ENCODE measurements around the gene ADAMTS2. TPM values are rescaled to one million over a fixed set of nuclear protein-coding genes. Genes with fewer than 3 reads are reported as not detected.

The ADAMTS2 gene
- total RNA-seq, 4 donors from 2014 or later = 39.5 to 61.9 (median 56.4) TPM

- TF ChIP-seq CTCF (IDR thresholded peaks at IDR 0.05) = no peak
- ATAC-seq (ENCODE audit: low FRiP score) = no peak
- DNase-seq (ENCODE audit: low spot score) = no peak
These were observed 35.2 kb upstream of the ADAMTS2 start for GRCh38 chr5:179380211-179381035.

GRCh38 chr5:179379321-179379890 is 34.1 kb upstream of the ADAMTS2 start:
- no peak for ATAC-seq (ENCODE audit: low FRiP score)
- DNase-seq (ENCODE audit: low spot score) = no peak
- TF ChIP-seq CTCF (IDR thresholded peaks at IDR 0.05) = no peak

DNA sequence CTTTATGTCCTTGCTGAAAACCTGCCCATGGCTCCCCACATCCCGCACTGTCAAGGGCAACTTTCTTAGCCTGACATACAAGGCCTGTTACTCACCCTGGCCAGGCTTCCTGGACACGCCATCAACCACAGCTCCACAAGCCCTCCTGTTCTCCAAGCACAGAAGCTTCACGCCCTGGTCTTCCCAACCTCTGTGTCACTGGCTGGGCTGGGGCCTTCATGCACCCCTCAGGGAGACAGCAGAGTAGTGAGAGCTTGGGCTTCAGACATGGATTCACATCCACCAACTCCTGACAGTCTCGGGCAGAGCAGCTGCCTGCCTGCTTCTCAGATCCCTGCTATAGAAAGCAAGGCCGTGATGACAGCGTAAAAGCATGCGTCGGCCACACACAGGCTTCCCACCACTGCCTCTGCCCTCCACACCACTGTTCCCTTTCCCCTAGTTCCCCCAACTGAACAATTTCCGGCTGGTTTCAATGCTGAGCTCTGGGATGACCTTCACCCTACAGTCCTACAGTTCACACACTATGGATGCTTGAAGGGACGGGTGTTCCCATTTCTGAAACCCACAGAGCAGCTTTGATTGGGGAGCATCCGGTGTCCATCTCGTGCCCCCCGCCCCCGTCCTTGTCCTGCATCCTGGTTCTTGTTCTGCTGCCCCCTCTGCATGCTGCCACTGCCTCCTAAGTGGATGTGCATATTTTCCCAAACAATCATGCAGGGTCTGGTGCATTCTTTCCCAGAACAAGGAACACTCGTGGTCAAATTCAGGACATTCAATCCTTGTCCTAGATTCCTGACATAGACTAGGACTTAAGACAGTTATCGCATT is 33.4 kb upstream of the ADAMTS2 start:
- ATAC-seq (ENCODE audit: low FRiP score) (no peak), DNase-seq (ENCODE audit: low spot score) (no peak)
- TF ChIP-seq CTCF (IDR thresholded peaks at IDR 0.05) = no peak

GRCh38 chr5:179378116-179378440 is 32.8 kb upstream of the ADAMTS2 start:
- ATAC-seq (ENCODE audit: low FRiP score) = no peak
- no peak for DNase-seq (ENCODE audit: low spot score)
- no peak for TF ChIP-seq CTCF (IDR thresholded peaks at IDR 0.05)

DNA sequence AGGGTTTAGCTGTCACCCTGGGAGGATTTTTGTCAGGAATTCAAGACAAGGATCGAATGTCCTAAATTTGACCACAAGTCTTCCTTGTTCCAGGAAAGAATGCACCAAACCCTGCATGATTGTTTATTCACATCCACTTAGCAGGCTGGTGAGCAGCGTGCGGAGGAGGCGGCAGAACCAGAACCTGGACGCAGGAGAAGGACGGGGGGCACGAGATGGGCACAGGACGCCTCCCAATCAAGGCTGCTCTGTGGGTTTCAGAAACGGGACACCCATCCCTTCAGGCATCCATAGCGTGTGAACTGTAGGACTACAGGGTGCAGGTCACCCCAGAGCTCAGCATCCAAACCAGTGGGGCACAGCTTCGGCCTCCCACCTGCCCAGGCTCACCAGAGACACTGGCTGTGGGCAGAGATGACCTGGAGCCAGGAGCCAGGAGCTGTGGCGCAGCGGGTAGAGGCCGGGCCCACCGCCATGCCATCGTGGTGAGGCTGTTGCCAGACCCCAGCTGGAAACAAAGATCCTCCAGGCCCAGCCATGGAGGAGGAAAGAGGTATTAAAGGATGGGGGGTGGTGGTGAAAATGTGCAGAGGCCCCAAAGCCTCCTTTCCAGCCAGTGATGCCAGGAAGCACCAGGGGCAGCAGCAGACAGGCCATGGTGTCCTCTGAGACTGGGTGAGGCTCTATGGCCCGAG is 32.3 kb upstream of the ADAMTS2 start:
- ATAC-seq (ENCODE audit: low FRiP score) (no peak), DNase-seq (ENCODE audit: low spot score) (no peak)
- TF ChIP-seq CTCF (IDR thresholded peaks at IDR 0.05) = no peak

DNA sequence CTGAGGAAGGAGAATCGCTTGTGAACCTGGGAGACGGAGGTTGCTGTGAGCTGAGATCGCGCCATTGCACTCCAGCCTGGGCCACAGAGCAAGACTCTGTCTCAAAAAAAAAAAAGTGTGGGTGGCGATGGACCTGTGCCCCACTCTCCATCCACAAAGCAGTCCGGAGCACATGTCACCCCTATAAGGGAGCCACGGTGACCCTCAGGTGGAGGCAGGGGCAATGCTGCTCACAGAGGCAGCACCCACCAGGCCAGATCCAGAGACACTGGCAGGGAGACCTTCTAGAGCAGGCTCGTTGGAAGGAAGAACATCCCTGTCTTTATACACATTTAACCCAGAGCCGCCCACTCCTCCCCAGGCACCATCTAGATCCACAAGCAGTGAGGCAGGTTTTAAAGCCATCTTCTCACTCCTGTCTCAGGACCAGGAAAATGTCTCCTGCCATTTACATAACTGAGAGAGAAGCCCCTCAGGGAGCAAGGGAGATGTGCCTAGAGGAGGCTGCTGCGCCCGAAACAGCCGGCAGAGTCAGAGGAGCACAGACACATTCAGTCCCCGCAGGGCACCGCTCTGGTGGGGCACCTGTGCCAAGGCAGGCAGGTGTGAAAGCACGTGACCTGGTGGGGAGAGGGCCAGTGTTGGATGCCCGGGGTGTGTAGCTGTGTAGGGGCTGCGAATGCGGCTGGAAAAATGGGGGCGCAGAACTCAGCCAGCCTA is 31.6 kb upstream of the ADAMTS2 start:
- ATAC-seq (ENCODE audit: low FRiP score) (no peak), DNase-seq (ENCODE audit: low spot score) (no peak)

More for the DNA sequence above, 31.6 kb upstream of the ADAMTS2 start:
- TF ChIP-seq CTCF (IDR thresholded peaks at IDR 0.05) = no peak
